Measurements from ENCODE around the gene SPIN4. TPM values are rescaled to one million over a fixed set of nuclear protein-coding genes. Genes with fewer than 3 reads are reported as not detected.

SPIN4 gene
- total RNA-seq, 1 donor from 2014 or later: 0.91 TPM

DNA sequence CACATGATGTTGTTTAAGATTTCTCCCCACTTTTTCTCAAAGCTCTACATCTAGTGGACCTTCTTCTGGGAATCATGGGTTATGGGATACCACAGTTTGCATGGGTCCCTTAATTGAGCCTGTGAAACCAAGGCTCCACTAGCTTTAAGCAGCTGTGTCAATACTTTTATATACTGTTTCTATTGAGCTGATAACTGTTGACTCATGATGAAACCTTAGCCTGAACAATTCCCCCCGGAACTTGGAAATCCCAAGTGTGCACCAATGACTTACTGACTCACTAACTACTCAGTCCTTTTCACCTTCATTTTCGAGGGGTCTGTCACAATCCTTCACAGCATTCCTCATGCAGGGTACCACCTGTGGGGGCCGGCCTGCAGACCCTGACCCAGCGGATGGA is 12.7 kb upstream of the SPIN4 start:
- Histone ChIP-seq H3K27me3 (ENCODE audit: low read depth) (no peaks in the 10 kb centered on the region), H3K36me3 (no peaks in the 10 kb centered on the region), H3K9me3 (replicated peaks) (peaks cover 8% of the 10 kb centered on the region), H3K4me3 (no peak overlapping the region), H3K27ac (replicated peaks) (no peak overlapping the region), H3K4me1 (no peaks in the 10 kb centered on the region)
- TF ChIP-seq CTCF (IDR thresholded peaks at IDR 0.05; ENCODE audit: borderline replicate concordance): no peak
- intact Hi-C loops (cut with micrococcal nuclease): no loop called here
- DNase-seq: no peak

DNA sequence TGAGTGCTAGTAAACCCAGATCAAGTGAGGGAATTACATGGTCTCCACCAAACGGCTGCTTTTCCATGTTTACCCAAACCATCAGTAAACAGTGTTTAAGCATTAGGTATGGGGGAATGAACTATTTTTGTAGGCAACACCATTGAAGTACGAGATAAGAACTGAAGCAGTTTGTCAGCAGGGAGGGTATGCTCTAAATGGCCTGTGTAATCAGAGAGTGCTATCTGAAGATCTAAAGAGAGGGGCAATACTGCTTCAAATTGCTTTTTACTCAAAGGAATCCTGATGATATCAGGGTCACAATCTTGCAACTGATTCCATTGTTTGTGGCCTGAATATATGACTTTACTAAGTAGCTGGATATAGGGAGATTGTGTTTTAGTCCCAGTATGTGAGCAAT is 10.4 kb upstream of the SPIN4 start:
- intact Hi-C loops (cut with micrococcal nuclease): no loop called here
- Histone ChIP-seq H3K9me3 (replicated peaks) (peaks cover 10% of the 10 kb centered on the region), H3K27me3 (ENCODE audit: low read depth) (no peaks in the 10 kb centered on the region), H3K36me3 (no peaks in the 10 kb centered on the region), H3K4me1 (no peaks in the 10 kb centered on the region), H3K4me3 (no peak overlapping the region), H3K27ac (replicated peaks) (no peak overlapping the region)
- no peak for TF ChIP-seq CTCF (IDR thresholded peaks at IDR 0.05; ENCODE audit: borderline replicate concordance)
- no peak for DNase-seq

DNA sequence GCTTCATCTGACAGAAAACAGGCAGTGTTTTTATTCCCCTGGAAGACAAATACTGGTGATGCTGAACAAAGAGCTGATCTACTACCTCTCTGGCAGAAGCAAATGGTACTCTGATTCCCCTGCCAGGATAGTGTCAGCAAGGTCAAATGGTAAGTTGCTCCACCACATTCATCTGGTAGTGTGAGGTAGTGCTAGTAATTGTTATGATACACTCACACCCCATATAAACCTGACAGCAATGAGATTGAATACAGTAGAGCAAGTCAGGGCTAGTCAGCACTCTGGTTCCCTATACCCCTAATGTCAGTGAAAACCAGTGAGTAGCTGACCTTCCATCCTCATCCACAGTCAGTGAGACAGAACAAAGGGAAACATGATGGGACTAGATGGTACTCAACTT is 3.4 kb upstream of the SPIN4 start:
- Histone ChIP-seq H3K4me1 (peaks cover 8% of the 10 kb centered on the region), H3K27ac (replicated peaks) (no peak overlapping the region), H3K36me3 (no peaks in the 10 kb centered on the region), H3K4me3 (no peak overlapping the region), H3K27me3 (ENCODE audit: low read depth) (no peaks in the 10 kb centered on the region), H3K9me3 (replicated peaks) (peaks cover 4% of the 10 kb centered on the region)
- no peak for DNase-seq
- TF ChIP-seq CTCF (IDR thresholded peaks at IDR 0.05; ENCODE audit: borderline replicate concordance): no peak
- intact Hi-C loops (cut with micrococcal nuclease): no loop called here

- no peak for DNase-seq
- Histone ChIP-seq H3K4me3 (peak overlapping the region; percentile 75), H3K36me3 (no peaks in the 10 kb centered on the region), H3K27me3 (ENCODE audit: low read depth) (no peaks in the 10 kb centered on the region), H3K27ac (replicated peaks) (peak overlapping the region; percentile 73), H3K9me3 (replicated peaks) (no peaks in the 10 kb centered on the region), H3K4me1 (peaks cover 8% of the 10 kb centered on the region)
- intact Hi-C loops (cut with micrococcal nuclease): no loop called here
- no peak for TF ChIP-seq CTCF (IDR thresholded peaks at IDR 0.05; ENCODE audit: borderline replicate concordance)
These were observed 661 bp downstream of the SPIN4 start for GRCh38 chrX:63350465-63350877.

DNA sequence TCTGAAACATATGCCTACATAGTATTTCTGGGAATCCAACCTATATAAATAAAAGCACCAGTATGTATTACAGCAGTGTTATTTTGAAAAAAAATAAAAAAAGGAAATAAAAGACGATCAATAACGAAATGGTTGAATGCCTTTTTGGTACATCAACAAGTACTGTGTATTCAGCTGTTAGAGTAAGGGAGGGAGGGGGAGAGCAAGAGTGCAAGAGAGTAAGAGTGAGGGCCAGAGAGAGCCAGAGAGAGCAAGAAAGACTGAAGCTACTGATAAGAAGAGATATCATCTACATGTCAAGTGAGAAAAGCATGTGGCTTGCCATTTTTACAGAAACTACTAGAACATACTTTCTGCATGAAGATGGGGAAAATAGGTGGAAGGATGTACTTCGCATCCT is 1.8 kb downstream of the SPIN4 start:
- H3K4me1 ChIP-seq: peaks cover 8% of the 10 kb centered on the region

More for the DNA sequence above, 1.8 kb downstream of the SPIN4 start:
- H3K27me3 ChIP-seq (ENCODE audit: low read depth): no peaks in the 10 kb centered on the region
- no peaks in the 10 kb centered on the region for H3K9me3 ChIP-seq (replicated peaks)
- intact Hi-C loops (cut with micrococcal nuclease): no loop called here
- TF ChIP-seq CTCF (IDR thresholded peaks at IDR 0.05; ENCODE audit: borderline replicate concordance): no peak
- no peaks in the 10 kb centered on the region for H3K36me3 ChIP-seq
- no peak overlapping the region for H3K27ac ChIP-seq (replicated peaks)
- H3K4me3 ChIP-seq: peak overlapping the region; percentile 75
- DNase-seq: no peak

Measured in left ventricle myocardium inferior (tissue), 1 donor.